Transverse colon (tissue), 3 donors: ENCODE data around the gene CHCHD3.

Experiments used
- CTCF ChIP-seq, 5 experiments: fragments of 200-600 bp in 3 of 5; fragments of 450-650 bp in 2 of 5; sonication (generic) in 3 of 5; IDR thresholded peaks; 1 replicate in 2 of 5; 2 replicates in 3 of 5; pipeline ENCODE4 v1.5.1; 2016 to 2017; ENCODE audit warnings: antibody characterized with exemption in 5 of 5, inconsistent platforms in 3 of 5, mild to moderate bottlenecking in 2 of 5, moderate library complexity in 1 of 5
- EP300 ChIP-seq: sonication (generic); formaldehyde crosslinking; IDR thresholded peaks from one replicate; pipeline ENCODE4 v1.6.1; 2017; ENCODE audit warnings: antibody characterized with exemption, low read depth
- POLR2A ChIP-seq: fragments of 450-650 bp; IDR thresholded peaks from one replicate; pipeline ENCODE4 v1.6.1; 2016; ENCODE audit warnings: antibody characterized with exemption, mild to moderate bottlenecking, moderate library complexity

- TF ChIP-seq POLR2A (no peak), CTCF (IDR thresholded peaks at IDR 0.05) (no peak), EP300 (no peak)
These were observed 302.7 kb downstream of the CHCHD3 start for GRCh38 chr7:132779164-132779563.
